Measurements from ENCODE around the gene ST8SIA4.
"Not testable (repeated sequence)": the region's sequence is repeated elsewhere in the genome, so short reads cannot be mapped to it uniquely, and the experiment has no call there.

ST8SIA4 gene

DNA sequence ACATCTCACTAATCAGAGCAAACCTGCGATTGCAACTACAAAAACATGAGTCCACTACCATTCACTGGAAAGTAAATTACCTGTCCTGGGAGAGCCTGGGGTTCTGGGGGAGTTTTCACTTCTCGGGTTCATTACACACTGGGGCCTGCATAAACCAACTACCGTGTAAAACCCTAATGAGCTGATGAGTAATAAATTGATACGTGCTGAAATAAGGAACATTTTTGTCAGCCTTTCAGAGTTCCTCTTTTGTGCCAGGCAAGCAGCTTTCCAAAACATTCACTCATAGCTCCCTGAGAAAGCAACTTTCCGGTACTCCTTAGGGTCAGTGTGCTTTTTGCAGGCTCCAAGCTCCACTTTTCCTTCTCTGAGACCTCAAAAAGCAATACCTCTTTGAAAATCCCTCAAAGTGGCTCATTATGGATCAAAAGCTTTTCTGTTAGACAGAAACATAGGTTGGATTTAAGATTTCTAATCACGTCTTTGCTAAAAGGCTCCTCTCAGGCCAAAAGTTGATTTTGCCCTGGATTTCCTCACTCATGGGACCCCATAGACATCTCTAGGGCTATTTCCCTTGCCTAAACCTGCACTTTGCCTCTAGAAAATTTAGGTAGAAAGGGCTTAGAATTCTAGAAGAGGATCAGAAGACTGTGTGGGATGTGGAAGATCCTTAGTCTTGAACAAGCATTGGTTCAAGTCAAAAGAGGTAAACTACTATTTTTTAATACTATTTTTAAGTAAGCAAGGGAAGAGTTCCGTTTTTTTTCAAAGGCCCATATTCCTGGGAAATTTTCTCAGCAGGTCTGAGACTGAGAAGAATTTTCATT, 74.8 kb downstream of the ST8SIA4 start:
- no peak for DNase-seq

DNA sequence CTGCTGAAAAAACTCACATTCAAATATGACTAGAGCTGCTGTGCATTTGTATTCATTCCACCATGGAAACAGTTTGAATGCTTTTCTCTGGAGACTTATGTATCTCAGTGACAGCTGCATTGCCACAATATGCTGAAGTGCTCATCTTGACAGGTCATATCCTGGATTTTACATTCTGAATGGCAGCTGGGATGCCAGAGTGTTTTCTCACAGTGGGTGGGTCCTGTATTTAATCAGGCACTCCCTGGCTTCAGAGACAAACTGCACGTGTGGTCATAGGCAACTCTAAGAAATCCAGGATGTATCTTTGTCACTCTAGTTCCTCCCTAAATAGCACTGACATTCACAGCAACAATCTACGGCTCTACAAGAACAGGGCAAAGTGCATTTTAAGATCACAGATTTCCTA, 75.6 kb downstream of the ST8SIA4 start:
- peak; percentile 62 for DNase-seq

DNA sequence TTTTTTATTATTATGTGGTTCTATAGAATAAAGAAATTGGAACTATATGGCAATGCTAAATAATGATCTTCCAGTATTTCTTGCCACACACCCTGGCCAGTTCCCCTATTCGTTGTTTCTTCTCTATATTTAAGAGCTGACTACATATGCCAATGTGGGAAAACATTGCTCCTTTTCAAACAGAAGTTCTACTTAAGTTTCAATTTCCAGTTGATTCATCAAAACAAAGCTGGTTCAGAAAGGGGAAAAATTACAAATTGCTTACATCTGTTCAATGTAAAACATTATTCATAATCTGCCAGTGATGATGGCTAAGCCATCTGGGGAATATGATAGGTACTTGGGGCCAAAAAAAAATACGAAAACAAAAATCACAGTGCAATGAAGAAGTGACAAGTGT, 76.9 kb downstream of the ST8SIA4 start:
- no peak for DNase-seq

DNA sequence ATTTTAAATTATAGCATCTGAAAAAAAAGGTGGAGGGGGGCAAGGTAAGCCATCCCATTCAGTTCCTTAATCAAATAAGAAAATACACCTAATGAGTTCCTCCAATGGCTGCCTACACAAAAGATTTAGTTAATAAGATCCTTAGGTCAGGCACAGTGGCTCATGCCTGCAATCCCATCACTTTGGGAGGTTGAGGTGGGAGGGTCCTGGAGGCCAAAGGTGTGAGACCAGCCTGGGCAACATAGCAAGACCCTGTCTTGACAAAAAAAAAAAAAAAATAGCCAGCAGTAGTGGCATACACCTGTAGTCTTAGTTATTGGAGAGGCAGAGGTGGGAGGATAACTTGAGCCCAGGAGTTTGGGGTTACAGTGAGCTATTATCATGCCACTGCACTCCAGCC, 78.4 kb downstream of the ST8SIA4 start:
- no peak for DNase-seq

DNA sequence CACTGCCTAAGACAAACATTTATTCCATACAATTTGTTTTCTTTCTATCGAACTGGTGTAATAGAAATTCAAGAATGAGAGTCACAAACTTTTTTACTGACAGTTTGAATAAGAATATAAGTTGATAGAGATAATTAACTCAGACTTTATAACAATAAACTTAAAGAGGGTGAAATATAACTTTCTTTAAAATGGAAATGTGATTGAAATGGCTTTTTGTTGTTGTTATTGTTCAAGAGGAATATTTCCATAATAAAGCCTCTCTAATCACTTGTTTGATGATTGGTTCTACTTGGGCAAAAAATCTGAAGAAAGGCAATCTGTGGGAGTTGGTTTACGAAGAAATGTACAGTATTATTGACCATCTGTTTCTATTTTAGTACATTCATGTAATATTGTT, 79.3 kb downstream of the ST8SIA4 start:
- no peak for DNase-seq

DNA sequence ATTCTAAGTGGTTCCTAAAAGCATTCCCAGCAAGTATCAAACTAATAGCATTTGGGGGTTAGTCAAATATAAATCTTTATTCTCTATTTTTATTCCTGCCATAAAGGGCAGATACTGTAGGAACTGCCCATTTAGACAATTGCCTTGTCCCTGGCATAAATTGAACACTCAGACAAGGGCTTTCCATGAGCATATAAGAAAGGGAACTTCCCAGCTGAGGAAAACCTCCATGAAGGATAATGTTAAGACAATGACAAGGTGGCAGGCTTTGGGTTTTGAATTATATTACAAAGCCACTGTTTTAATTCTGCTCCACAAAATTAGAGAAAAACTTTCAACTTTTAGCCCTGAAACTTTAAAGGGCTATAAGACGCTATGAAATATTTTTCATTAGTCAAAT, 81.3 kb downstream of the ST8SIA4 start:
- no peak for DNase-seq

DNA sequence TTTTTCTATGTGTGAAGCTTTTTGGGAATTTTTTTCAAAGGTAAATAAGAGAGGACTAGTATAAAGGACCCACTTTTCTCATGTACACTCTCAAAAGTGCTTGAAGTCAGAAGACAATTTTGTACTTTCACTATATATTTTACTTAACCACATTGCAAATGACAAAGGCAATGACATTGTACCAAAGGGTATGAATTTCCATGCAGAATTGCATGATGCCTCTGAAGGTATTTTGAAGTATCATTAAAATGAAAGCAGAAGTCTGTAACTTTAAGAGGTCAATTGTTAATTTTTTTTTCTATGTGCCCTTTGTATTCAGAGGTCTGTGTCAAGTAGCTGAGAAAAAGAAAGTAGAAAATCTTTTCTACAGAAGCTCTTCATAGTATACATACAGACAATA, 84.7 kb downstream of the ST8SIA4 start:
- no peak for DNase-seq

DNA sequence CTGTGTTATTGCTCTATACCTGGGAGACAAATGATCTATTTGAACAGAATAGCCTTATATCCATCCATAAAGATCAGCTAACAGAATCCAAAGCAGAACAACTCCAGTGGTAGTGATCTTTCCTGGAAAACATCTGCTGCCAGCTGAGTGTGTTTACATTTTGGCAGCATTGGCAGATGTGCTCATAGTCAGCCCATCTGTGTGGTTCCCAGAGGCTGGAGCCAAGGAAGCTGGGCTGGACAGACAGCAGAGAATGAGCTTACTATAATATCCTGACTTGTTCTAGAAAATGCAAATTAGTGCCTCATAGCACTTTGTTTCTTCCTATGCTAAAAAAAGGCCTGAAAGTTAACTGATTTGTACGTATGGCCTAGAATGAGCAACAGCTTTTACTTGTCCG, 99.7 kb downstream of the ST8SIA4 start:
- DNase-seq = peak; percentile 57

DNA sequence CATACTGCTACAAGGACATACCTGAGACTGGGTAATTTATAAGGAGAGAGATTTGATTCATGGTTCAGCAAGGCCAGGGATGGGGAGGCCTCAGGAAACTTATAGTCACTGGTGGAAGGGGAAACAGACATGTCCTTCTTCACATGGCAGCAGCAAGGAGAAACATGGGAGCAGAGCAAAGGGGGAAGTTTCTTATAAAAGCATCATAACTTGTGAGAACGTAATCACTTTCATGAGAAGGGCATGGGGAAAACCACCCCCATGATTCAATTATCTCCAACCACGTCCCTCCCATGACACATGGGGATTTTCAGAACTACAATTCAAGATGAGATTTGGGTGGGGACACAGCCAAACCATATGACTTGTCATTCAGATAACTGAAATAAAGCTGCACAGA, 100.9 kb downstream of the ST8SIA4 start:
- no peak for DNase-seq

DNA sequence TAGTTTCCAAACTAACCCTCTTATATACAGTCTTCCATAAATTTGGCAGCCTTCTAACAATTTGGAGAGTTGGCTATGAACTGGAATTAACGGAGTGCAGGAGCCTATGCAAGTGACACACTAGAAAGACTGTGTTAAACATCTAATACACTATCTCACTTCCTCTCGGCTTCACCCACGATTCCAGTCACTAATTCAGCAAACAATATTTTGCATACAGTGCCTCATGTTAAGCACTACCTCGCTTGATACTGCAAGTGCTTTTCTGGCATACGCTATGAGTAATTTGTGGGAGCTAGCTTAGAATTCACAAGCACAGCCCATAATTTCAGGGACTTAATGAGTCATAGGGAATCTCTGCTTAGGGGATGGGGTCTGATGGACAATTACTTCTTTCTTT, 102.5 kb downstream of the ST8SIA4 start:
- no peak for DNase-seq

DNA sequence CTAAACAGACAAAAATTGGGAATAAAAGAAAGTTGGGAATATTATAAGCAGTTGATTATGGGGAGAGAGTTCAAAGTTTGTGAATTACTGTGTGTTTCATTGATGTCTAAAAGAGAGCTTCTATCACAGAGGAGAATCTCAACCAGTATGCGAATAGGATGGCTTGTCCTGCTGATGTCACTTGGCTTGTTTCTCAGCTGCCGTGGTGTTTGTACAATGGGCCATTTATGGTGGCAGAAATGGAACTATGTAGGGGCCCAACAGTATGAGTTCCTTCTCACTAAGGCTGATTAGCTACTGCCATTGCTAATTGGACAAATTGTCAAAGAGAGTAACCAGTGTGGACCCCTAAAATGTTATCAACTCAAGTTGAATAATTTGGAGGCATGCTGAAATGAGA, 103.9 kb downstream of the ST8SIA4 start:
- DNase-seq = no peak

DNA sequence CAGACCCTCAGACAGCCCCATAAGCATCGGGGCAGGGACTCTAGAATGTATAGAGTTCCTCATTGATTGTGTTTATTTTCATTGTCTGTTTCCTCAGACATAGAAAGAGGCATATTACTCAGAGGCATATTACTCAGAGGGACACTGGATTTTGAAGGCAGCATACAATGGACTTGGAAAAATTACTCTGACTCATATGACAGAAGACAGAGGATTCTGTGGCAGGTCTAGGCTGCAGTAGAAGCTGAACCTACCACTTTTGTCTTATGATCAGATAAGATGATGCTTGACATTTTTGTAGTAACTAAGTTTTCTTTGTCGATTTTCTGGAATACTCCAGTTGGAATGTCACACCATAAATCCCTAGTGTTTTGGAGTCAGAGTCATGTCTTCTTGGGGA, 105.2 kb downstream of the ST8SIA4 start:
- no peak for DNase-seq

DNA sequence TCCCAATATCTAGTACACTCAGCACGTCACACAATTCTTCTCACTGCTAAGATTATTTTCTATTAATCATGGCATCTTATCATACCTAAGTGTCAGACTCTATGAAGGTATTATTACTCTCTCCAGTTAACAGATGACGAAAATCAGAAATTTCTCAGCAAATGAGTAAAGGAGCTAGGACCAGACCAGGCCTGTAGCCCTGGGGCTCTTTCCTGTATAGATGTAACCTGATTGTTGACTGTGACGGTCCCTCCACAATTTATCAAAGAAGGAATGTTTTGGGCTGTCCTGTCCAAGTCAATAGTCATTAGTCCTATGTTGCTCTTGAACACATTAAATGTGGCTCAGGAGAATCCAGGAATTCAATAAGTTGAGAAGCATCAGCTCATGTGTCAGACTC, 106.2 kb downstream of the ST8SIA4 start:
- no peak for DNase-seq

DNA sequence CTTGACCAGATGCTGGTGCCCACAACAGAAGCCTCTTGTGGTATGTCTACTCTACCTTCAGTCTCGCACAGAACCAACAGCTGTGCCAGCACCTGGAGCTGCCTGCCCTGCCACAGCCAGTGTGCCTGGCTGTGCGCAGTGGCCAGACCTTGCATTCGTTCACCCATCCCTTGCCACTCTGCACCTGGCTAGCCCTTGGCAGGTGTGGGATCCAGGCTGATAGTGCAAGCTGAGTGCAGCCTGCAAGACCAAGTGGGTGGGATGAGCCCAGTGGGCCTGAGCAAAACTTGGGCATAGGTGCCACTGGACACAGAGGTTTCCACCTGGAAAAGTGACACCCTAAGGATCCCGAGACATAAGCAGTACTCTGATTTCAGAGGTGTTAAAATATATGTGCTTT, 108.2 kb downstream of the ST8SIA4 start:
- no peak for DNase-seq

DNA sequence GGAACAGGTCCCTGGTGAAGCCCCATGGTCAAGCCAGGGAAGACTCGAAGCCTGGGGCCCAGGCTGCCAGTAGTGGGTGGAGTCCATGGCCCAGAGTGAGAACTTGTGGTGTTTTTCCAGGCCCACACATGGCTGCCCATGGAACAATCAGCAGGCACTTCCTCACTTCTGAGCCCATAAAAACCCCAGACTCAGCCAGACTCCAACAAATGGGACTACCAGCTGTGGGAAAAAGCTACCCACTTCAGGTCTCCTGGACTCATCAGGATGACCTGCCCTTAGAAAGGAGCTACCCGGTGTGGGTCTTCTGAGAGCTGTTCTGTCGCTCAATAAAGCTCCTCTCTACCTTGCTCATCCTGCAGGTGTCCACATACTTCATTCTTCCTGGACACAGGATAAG, 108.9 kb downstream of the ST8SIA4 start:
- no peak for DNase-seq

DNA sequence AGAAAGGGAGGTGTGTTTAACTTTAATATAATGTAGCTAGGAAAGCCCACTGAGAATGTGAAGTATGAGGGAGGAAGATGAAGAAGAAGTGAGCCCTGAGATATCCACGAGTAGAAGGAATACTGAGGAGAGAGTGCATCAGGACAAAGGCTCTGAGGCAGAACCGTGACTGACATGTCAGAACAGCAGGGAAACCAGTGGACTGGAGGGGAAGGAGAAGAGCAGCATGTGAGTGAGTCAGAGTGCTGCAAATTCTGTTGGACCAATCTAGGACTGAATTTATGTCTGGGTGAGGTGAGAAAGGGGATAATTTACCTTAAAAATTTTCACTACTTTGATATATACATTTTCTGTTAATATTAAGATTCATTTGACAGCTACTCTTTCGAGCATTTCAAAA, 110.3 kb downstream of the ST8SIA4 start:
- no peak for DNase-seq

DNA sequence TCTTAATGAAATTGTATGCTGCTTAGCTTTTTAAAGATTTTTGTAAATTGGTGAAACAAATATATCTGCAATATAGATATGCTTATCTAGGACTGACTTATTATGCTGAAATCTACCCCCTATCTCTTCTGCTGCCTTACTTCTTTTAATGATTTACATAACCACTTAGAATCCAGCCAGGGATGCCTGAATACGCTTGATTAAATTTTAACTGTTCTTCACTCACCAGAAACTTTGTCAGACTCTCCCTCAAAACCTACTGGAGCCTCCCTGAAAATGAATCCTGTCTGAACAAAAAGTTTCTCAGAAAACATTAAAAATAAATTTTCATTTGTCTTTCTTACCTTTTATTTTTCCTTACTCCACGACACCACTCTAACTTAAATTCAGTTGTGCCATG, 111.7 kb downstream of the ST8SIA4 start:
- DNase-seq = no peak

DNA sequence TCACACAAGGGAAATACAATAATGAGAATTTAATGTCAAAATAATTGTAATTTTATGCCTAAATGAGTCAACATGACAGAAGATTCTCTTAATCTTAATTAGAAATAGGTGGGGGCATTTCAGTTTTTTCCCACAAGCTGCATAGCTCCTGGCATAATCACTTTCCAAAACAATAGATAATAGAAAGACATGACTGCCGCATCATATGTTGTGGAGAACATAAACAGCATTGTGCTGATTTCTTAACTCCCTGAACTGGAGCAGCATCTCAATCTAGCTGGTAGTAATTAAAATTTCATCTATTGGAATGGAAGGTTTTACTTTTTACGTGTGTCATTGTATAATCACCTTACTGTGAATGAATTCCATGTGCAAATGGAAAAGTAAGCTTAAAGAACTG, 112.1 kb downstream of the ST8SIA4 start:
- no peak for DNase-seq

DNA sequence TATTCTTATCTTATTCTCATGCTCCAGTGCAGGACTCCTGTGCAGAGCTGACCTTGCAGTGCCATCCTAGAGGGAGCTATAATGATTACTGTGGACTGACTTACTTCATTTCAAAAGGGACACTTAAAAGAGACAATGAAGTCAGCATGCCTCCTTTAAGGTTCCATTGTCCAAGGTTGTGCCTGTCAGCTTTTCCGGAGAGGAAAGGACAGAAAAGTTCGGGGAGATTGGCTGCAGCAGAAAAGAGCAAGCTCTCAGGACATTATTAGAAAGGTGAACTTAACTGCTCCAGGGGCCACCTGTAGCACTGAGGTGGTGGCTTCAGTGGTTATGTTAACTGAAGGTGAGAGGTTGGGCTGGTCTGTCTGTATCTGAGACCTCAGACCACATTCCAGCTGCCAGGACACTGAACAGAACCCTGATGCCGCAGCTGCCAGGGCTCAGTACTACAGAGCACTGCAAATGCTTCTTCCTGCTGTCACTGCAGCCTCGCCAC, 112.9 kb downstream of the ST8SIA4 start:
- DNase-seq = no peak

DNA sequence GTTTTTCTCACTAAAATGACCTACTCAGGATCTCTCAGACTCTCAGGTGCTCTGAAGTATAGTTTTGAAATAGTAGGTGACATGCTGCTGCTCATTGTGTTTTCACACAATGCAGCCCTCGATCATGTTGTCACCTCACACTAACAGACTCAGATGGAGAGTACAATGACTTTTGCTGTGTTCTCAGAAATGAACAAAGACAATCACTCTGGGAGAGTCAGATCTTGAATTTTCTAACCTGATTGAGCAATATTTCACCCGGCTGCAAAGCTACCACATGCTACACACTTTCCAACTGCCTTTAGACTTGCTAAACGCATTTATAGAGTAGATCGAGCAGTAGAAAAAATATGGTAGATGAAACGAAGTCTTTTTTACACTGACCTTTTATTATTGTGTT, 113.4 kb downstream of the ST8SIA4 start:
- no peak for DNase-seq

DNA sequence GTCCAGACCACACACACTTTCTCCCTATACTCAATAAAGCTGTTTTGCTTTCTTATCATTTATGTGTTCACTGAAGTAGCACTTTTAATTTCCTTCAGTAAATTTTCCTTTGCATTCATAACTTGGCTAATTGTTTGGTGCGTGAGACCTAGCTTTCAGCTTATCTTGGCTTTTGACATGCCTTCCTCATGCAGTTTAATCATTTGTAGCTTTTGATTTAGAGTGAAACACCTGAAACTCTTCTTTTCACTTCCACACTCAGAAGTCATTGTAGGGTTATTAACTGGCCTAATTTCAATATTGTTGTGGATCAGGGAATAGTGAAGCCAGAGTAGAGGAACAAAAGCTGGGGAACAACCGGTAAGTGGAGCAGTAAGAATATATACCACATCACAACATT, 114.7 kb downstream of the ST8SIA4 start:
- DNase-seq = no peak

DNA sequence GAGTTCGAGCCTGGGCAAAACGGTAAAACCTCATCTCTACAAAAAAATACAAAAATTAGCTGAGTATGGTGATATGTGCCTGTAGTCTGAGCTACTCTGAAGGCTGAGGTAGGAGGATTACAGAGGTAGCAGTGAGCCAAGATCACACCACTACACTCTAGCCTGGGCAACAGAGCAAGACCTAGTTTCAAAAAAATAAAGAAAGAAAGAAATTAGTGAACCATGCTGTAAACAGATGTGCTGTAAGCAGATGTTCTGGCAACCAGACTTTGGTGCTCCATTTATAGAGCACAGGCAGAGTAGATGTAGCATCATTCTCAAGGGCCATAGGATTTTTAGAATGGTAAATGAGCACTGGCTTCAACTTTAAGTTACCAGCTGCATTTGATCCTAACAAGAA, 115.4 kb downstream of the ST8SIA4 start:
- DNase-seq = no peak

DNA sequence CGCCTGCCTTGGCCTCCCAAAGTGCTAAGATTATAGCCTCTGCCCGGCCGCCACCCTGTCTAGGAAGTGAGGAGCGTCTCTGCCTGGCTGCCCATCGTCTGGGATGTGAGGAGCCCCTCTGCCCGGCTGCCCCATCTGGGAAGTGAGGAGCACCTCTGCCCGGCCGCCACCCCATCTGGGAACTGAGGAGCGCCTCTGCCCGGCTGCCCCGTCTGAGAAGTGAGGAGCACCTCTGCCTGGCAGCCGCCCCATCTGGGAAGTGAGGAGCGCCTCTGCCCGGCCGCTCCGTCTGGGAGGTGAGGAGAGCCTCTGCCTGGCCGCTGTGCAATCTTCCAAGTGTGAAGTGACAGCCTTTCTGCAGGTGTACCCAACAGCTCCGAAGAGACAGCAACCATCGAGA, 117.5 kb downstream of the ST8SIA4 start:
- not testable (repeated sequence) for DNase-seq

DNA sequence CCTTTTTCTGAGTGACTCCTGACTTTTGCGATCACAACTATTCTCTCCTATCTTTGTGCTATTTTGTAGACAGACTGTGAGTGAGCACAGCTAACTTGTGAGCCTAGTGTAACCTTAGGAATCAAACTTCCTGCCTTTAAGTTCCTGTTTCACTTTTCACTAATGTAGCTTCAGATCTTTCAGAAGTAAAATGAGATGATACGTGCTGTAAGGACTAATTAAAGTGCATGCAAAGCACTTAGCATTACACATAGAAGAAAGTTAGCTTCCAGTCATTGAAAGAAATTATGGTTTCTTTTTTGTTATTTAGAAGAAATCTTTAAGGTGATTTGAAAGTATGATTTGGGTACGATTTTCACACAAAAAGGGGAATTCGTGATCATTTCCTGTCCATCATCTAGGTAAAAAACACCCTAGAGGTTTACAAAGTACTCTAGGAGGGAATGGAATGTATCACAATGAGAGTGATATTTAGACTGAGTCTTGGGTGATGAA, 122.7 kb downstream of the ST8SIA4 start:
- no peak for DNase-seq

All from femur (tissue), 1 donor.